ENCODE data around the gene TNRC18. TPM values are rescaled to one million over a fixed set of nuclear protein-coding genes. Genes with fewer than 3 reads are reported as not detected.

Gene TNRC18
- total RNA-seq, 2 donors from 2014 or later, result 182 to 244 TPM

DNA sequence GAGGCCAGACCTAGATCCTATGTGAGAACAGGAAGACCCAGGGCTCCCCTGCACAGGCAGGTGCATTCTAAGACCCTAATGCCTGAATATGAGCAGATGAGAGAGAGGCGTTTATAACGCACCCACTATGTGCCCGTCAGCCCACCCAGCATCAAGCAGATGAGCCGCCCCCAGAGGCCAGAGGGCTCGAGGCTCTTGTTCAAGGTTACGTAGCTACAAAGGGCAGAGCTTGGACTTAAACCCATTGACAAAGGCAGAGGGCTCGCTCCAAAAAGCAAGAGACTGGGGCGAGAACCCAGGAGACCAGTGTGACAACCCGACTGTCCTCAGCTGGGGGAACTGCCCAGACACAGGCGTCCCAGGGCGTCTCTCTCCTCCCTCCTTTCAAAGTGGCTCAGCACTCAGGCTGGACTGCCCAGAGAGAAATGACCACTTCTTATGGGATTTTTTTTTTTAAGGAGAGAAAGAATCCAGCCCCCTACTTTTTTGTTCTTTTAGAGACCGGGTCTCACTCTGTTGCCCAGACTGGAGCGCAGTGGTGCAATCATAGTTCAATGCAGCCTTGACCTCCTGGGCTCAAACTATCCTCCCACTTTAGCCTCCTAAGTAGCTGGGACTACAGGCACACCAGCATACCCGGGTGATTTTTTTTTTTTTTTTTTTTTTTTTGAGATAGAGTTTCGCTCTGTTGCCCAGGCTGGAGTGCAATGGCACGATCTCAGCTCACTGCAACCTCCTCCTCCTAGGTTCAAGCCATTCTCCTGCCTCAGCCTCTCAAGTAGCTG lies 40.1 kb downstream of the TNRC18 start:
- Histone ChIP-seq H3K9me3 (no peaks in the 10 kb centered on the region), H3K4me1 (ENCODE audit: control insufficient read depth in 1 of 2, low read depth in 2 of 2) (peaks cover 44 to 77% of the 10 kb centered on the region in 2 donors), H3K4me3 (peak overlapping the region; percentile 45), H3K27ac (no peak overlapping the region), H3K27me3 (replicated peaks; ENCODE audit: insufficient read depth) (no peaks in the 10 kb centered on the region), H3K36me3 (peaks cover 14% of the 10 kb centered on the region)
- TF ChIP-seq, protein P1, sequence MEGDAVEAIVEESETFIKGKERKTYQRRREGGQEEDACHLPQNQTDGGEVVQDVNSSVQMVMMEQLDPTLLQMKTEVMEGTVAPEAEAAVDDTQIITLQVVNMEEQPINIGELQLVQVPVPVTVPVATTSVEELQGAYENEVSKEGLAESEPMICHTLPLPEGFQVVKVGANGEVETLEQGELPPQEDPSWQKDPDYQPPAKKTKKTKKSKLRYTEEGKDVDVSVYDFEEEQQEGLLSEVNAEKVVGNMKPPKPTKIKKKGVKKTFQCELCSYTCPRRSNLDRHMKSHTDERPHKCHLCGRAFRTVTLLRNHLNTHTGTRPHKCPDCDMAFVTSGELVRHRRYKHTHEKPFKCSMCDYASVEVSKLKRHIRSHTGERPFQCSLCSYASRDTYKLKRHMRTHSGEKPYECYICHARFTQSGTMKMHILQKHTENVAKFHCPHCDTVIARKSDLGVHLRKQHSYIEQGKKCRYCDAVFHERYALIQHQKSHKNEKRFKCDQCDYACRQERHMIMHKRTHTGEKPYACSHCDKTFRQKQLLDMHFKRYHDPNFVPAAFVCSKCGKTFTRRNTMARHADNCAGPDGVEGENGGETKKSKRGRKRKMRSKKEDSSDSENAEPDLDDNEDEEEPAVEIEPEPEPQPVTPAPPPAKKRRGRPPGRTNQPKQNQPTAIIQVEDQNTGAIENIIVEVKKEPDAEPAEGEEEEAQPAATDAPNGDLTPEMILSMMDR (IDR thresholded peaks at IDR 0.05), result no peak
- ATAC-seq (ENCODE audit: insufficient number of reproducible peaks, low FRiP score, low read depth) (no peak), DNase-seq (ENCODE audit: low spot score) (no peak)

- Histone ChIP-seq H3K27me3 (replicated peaks; ENCODE audit: insufficient read depth) (no peaks in the 10 kb centered on the region), H3K4me3 (peak overlapping the region; percentile 45), H3K36me3 (peaks cover 9% of the 10 kb centered on the region), H3K4me1 (ENCODE audit: control insufficient read depth in 1 of 2, low read depth in 2 of 2) (peaks cover 44 to 81% of the 10 kb centered on the region in 2 donors), H3K9me3 (no peaks in the 10 kb centered on the region), H3K27ac (no peak overlapping the region)
- ATAC-seq (ENCODE audit: insufficient number of reproducible peaks, low FRiP score, low read depth) (no peak), DNase-seq (ENCODE audit: low spot score) (no peak)
- TF ChIP-seq, protein P1 (IDR thresholded peaks at IDR 0.05), result no peak
Observed at GRCh38 chr7:5382281-5382892, 41.2 kb downstream of the TNRC18 start.

- Histone ChIP-seq H3K4me1 (ENCODE audit: control insufficient read depth in 1 of 2, low read depth in 2 of 2) (peaks cover 44 to 71% of the 10 kb centered on the region in 2 donors), H3K9me3 (no peaks in the 10 kb centered on the region), H3K27me3 (replicated peaks; ENCODE audit: insufficient read depth) (no peaks in the 10 kb centered on the region), H3K27ac (no peak overlapping the region), H3K4me3 (no peak overlapping the region), H3K36me3 (peaks cover 16% of the 10 kb centered on the region)
- DNase-seq (ENCODE audit: low spot score), result no peak
- TF ChIP-seq, protein P1 (IDR thresholded peaks at IDR 0.05), result no peak
- no peak for ATAC-seq (ENCODE audit: insufficient number of reproducible peaks, low FRiP score, low read depth)
Observed at GRCh38 chr7:5381071-5381772, 42.4 kb downstream of the TNRC18 start.

DNA sequence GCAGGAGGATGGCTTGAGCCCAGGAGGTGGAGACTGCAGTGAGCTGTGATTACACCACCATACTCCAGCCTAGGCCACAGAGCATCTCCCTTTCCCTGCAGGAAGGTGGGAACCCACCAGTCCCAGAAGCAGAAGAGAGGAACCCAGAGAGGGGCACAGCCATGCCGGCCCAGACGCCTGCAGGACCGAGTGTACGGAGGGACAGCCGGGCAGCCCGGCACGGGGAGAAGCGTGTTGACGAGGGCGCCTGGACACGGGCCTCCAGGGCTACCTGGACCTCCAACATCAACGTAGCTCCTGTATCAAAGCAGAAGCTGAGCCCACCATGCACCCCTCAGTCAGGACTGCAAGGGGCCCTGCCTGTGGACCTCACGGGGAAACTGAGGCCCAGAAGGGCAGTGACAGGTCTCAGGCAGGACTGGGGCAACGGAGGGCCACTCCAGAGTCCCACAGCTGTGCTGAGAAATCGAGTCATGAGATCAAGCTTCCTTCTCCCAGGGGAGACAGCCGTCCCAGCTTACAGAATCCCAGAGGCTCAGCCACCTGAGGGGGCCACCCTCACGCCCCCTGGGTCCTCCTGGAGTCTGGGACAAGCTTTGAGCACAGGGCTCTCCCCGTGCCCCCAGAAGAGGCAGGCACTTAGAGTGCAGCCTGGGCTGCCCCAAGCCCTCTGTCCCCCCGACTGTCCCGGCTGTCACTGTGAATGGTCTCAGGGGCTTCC lies 43.1 kb downstream of the TNRC18 start:
- Histone ChIP-seq H3K4me3 (no peak overlapping the region), H3K27ac (no peak overlapping the region), H3K4me1 (ENCODE audit: control insufficient read depth in 1 of 2, low read depth in 2 of 2) (peaks cover 44 to 66% of the 10 kb centered on the region in 2 donors)

More for the DNA sequence above, 43.1 kb downstream of the TNRC18 start:
- Histone ChIP-seq H3K36me3 (peaks cover 22% of the 10 kb centered on the region), H3K9me3 (no peaks in the 10 kb centered on the region), H3K27me3 (replicated peaks; ENCODE audit: insufficient read depth) (no peaks in the 10 kb centered on the region)
- TF ChIP-seq, protein P1 (IDR thresholded peaks at IDR 0.05), result no peak
- DNase-seq (ENCODE audit: low spot score) (no peak), ATAC-seq (ENCODE audit: insufficient number of reproducible peaks, low FRiP score, low read depth) (no peak)

Data from thoracic aorta (tissue), 2 donors.